HG02840 (cell line): ENCODE data around the gene NPTX1.

Source experiments
- ATAC-seq: cut with Tn5 transposase; IDR thresholded peaks from one replicate; pipeline ENCODE4 v1.9.1; 2021; ENCODE audit warnings: mild to moderate bottlenecking, moderate library complexity, moderate number of reproducible peaks; ENCODE audit not compliant: unreplicated experiment, low FRiP score

Gene NPTX1

DNA sequence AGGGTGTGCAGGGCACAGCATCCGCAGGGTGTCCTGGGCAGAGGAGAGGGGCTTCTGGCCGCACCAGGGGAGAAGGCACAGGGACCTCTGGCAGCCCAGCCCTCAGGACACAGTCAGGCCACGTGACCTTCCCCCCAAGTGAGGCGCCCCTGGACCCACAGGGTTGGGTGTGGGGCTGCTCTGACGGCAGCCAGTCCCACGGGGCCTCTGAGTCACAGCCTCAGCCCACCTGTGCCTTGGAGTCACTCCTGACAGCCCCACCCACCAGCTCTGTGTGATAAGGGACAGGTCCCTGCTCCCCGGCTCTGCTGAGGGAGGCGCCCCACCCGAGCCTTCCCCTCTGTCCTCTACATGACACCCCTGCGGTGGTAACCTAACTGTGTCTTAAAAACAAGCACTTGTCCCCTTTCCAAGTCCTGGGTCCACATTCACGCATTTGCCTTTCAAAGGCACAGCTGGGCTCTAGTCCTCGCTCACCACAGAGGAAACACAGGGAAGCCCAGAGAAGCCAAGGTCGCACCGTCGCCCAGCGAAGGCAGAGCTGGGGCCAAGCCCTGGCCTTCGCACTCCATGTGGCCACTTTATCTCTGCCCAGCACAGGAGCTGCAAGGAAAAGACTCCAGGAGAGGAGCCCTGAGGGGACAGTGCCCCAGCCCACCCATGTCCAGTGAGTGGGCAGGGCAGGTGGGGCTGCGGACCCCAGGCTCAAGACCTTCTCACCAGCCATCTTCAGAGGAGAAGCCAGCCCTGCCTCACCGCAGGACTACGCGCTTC, 5.1 kb upstream of the NPTX1 start:
- ATAC-seq = no peak

DNA sequence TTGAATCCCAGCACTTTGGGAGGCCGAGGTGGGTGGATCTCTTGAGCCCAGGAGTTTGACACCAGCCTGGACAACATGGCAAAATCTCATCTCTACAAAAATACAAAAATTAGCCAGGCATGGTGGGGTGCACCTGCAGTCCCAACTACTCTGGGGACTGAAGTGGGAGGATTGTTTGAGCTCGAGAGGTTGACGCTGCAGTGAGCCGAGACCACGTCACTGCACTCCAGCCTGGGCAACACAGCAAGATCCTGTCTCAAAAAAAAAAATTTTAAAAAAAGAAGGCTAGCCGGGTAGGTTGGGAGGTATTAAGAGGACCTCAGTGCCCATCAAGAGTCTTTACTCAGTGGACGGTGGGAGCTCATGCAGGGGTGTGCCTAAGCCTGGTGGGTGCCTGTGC, 3.8 kb upstream of the NPTX1 start:
- ATAC-seq = no peak

DNA sequence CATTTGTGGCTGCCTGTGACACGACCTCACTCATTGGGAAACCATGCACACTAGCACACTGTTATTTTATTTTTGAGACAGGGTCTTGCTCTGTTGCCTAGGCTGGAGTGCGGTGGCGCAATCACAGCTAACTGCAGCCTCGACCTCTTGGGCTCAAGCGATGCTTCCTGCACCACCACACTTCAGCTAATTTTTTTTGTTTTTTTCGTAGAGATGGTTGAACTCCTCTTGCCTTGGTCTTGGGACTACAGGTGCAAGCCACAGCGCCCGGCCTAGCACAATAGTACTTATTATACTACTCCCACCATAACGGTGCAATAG, 2.8 kb upstream of the NPTX1 start:
- no peak for ATAC-seq

DNA sequence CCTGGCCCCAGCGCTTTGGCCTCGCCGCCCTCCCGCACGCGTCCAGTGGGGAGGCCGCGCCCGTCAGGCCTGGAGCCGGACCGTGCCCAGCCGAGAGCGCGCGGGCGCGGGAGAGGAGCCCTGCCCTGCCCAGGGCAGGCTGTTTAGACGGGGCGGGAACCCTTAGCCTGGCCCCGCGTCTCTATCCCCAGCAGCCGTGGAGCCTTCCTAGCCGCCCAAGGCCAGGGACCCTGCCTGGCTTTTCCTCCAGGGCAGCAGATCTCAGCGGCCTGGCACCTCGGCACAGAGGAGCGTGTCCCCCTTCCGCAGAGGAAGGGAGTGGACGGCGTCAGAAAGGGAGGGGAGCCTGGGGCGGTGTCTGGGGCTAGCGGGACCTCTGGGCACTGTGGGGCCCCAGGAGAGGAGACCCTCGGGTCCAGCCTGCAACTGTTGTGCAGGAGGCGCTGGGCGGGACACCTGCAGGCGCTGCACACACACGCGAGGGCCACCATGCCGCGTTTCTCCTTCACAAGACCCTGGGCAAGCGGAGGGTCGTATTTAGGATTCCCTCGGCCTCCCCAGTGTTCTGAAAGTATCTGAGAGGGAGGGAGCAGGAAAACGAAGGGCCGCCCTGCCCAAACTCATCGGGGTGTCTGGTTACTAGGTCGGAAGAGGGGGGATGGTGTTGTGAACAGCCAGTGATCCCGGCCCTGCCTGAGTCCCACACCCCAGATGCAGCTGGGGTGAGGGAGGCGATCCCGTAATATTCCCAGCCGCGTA, 2.3 kb upstream of the NPTX1 start:
- no peak for ATAC-seq

DNA sequence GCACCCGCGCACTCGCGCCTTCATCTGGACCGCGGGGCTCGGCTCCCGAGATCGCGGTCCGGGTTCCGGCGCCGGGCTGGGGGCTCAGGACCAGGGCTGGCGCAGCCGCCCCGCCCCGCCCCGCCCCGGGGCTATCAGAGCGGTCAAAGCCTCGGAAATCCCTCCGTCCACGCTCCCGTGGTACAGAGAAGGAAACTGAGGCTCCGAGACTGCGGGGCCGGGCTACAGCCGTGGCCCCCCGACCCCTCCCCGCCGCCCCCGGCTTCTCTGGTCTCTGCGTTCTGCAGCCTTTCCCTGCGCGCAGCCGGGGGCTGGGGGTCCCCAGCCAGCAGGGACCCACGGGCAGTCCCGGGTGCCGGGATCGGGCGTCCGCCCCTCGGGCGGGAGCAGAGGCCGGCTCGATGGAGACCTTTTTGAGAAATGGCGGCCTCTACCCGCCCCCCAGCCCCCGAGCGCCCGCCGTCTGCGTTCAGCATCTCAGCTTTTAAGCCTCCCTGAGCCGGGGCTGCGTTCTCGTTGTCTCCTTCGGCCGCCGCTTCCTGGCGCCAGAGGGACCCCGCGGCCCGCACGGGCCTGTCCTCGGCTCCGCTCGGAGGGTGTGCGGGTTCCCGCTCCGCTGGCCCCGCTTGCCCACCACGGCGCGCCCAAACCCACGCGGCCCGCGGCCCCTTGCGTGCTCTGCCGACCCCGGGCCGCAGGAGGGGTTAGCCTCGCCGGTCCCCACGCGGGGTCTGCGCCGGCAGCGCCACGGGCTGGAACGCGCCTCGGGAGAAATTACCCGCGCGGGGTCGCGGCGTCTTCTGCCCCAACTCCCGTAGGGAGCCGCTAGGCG, 1.5 kb upstream of the NPTX1 start:
- no peak for ATAC-seq

DNA sequence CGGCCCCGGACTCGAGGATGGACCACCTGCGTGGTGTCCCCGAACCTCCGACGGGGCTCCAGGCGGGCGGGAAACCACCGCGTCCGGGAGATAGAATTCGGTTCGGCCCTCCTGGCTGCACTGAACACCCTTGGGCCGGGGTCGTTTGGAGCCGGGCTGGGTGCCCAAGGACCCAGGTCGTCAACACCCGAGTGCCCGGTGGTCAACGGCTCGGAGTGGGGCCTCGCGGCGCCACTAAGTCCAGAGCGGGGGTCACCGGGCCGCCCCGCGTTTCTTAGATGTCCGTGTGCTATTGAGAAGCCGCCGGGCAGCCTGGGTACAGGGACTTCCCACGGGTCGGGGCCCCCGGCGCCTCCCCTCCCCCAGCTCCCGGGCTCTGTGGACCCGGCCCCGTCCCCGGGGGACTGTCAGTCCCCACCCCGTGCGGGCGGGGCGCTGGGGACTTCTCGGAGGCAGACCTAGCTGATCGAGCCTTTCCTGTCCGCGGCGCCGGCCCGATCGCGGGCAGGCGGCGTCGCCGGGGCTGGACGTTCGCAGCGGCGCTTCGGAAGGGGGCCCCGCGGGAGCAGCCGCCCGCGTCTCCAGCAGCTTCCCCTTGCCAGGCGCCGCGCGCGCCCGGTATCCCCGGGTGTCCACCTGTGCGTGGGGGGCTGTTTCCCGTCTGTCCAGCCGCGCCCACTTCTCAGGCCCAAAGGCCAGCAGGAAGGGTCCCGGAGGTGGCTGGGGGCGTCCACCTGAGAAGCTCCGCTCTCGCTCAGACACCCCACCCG, 655 bp upstream of the NPTX1 start:
- no peak for ATAC-seq

DNA sequence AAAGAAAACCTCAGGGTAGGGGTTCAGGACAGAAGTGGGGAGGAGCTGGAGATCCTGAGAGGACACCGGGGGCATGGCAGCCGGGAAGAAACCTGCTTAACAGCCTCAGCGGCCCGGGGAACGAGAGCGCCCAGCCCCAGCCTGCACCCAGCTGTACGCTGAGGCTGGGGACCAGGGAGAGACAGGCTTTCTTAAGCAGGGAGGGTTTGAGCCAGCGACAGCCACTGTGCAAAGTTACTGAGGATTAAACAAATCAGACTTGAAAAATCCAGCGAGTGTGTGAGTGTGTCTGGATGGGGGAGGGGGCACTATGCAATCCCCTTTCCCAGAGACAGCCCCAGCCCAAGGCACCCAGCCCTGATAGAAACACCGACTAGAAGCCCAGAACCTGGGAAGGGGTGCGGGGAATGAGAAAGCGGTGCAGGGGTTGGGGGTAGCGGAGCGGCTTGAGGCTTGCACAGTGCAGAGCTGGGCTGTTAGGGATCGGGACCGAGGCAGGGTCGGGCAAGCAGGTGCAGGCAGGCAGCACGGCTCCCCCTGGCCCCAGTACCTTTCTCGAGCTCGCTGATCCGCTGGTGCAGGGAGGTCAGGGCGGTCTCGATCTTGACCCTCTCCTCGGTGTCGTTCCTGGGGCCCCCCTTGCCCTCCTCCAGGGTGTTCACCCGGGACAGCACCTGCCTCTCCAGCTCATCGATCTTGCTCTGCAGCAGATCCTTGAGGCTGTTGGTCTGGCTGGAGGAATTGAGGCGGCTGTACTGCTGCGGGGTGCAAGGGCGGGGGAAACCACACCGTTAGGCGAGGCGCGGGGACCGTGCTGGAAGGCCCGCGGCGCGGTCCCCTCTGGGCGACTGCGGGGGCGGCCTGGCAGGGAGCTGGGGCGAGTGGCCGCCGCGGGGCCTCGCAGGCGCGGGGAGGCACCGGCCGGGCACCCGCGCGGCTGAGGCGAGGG, 1.2 kb downstream of the NPTX1 start:
- no peak for ATAC-seq

DNA sequence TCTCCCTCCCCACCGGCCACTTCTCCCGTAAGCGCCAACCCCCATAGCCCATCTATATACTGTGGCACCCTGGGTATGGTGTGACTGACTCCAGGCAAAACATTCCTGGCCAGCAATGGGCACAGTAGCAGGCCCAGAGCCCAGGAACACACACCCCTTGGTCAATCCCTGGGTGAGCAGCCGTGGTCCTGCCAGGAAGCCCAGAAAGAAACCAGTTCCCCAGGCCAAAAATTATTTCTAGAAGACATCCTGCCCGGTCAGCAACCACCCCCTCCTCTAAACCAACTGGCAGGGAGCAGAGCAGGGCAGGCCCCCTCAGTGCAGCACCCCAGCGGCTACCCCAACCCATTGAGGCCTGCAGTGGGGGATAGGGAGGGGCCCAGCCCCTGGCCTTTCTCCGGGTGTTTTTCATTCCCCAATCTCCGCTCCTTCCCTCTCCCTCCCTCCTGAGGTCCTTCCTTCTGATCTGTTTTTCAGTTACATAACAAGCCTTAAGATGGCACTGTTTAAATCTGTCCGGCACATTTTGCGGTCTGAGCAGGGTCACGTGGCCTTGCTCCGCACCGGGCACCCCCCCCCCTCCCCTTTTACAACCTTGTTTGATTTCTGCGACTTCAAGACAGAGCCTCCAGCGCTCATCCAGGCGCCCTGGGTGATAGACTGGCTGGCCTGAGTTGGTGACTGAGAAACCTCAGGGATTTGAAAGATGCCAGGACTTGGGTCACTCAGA, 2.0 kb downstream of the NPTX1 start:
- no peak for ATAC-seq

DNA sequence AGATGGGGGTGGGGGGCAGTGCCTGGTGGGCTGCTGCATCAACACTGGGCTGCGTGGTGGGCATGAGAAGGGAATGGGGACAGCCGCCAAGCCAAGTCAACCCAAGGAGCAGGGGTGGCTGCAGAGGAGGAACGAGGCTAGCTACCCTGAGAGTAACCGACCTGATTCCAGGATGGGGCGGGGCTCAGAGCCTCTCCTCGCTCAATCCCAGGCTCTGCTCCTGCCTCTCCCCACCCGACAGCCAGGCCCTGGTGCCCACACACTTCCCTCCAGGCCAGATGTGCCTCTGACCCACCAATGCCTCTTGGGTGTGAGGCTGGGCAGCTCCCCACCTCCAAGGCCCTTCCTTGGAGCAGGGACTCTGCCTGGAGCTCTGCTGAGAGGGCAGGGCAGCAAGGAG, 2.7 kb downstream of the NPTX1 start:
- no peak for ATAC-seq

DNA sequence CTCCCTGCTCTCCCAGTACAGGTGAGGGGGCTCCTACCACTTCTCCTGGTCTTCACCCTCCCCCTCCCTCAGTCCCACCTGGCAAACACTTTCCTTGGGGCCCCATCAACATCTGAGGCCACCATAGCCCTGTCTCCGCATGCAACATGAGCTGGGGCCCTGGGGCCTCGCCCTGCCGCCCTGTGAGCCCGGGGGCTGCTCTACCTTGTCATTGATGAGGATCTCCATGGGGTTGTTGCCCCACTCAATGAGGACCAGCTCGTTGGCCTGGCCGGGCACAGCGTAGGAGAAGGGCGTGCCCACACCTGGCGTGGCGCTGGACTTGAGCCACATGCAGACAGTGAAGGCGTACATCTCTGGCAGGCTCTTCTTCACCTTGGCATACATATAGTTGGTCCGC, 3.4 kb downstream of the NPTX1 start:
- no peak for ATAC-seq

DNA sequence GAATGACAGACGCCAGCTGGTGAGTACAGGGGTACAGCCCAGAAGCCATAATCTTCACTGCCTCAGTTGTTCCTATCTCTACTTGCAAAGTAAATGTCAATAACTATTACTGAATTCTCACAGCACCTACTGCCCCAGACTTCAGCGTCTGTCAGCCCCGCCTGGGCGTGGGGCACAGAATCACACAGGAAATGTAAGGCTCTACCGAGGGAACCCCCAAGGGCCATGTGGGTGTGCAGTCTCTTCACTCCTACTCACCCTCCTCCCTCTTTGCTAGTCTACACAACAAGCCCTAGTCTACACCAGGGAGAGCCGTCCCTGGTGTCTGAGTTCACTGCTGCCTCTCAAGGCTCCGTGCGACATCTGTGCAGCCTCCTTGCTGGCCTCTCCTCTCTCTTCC, 4.5 kb downstream of the NPTX1 start:
- no peak for ATAC-seq

DNA sequence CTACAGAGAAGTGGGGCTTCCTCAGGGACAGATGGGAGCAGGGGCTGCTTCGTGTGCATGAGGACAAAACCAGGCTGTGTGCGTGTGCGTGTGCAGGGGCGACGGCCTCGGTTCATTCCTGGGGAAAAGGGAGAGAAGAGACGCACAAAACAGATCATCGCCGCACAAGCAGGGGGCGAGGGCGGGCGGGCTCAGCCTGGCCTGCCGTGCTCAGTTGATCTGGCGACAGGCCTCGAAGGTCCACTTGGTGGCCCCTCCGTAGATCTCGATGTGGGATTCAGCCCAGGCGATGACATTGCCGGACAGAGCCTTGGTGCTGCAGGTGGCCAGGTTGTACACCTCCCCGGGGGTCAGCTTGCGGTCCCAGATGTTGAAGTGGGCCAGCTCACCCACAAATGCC, 5.8 kb downstream of the NPTX1 start:
- ATAC-seq = no peak

DNA sequence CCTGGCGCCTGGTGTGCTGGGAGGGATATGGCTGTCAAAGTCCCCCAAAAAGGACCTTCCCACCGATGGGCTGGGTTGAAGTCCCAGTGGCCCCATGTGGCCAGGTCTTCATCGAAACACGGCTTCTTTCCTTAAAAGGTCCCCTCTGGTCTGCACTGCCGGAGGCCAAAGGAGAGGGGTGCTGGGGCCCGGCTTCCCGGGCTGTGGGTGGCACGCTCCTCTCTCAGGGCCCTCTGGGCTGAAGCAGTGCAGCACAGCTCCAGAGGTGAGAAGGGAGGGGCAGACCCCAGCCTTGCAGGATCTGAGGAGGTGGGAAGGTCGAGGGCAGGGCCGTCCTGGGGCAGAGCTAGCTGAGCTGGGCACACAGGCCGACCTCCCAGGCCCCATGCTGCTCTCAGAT, 6.7 kb downstream of the NPTX1 start:
- no peak for ATAC-seq

DNA sequence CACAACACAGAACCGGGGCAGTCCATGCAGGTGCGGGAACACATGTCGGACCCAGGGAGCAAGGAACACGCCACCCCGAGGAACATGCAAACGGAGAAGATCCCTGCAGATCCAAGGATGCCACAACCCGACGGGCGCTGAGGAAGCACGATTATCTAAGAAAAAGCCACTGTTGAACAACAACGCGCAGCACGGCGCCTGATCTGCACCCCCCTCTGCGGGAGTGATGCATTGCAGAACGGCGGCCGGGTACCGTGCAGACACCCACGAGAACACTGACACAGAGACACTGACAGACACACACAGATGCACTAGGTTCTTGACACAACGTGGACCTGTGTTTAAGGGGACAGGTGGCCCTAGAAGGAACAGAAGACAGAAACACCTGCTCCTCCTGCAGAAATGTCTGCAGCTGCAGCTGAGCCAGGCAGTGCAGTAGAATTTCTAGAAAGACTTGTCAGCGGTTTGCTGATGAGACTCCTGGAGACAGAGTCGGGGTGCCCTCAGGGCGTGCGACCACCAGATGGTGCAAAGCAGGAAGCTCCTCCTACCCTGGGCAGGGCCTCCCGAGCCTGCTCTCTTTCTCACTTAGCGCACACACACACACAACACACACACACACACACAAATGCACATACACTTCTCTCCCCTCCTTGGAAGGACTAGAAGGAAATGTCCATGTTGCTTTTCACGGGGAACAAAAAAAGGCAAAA, 7.5 kb downstream of the NPTX1 start:
- ATAC-seq = no peak

DNA sequence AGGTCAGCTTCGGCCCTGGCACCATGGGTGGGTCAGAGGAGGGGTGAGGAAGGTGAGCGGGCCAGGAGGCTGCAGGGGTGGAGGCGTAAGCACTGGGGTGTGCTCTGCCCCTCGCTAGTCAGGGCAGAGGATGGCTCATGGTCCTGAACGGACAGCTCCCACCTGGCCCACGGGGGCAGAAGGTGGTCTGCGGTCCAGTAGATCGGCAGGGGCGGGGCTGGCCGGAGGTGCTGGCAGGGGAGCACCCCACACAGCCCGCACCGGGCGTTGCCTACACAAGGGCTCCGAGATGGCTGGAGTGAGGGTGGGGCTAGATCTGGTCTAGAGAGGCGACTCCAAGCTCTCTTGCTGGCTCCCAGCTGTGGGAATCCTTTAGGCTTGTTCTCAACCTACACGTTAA, 8.2 kb downstream of the NPTX1 start:
- ATAC-seq = no peak

DNA sequence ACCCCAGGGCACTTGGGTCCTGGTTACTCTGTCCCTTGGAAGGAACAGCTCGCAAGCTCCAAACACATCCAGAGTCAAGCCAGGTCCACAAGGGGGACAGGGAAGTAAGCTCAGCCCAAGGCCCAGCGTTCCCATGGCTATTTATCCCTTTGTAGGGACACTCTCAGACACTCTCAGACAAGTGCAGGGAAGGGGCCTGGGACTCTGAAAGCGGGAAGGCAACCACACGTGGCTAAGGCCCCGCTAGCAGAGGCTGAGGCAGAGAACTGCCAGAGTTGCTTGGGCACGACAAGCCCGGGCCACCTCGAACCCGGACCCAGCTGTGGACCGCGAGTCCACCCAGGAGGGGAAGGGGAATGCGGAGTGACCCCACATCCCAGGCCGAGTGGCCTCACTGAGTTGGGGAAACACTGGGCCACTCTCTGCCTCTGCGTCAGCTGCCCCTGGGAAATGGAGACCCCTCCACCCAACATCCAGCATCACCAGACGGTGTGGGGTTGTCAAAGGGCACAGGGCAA, 10.2 kb downstream of the NPTX1 start:
- ATAC-seq = no peak

DNA sequence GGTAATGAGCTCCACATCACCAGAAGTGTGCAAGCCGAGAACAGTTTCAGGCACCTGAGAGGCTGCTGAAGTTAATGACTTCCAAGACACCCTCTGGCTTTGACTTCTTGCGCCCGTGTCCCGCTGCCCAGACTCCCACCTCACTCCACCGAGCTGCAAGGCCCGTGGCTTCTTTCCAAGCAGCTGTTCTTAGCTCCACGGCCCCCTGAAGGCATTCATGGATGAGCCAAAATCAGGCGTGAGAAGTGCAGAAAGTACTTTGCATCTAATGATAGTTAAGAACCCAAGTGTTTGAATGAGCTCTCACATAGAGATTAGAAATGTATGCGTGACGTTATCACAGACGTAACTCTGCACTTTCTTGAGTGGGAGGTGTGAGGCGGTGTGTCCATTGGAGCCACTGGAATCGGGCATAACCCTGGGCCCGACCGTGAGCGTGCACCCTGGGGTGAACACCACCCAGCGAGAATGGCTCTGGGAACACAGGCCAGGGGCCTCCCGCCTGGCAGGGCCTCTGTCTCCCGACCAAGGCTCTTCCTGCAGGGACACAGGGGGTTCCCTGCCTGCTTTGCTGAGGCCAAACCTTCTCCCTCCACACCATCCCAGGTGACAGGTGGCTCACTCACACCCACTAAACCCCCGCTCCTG, 11.0 kb downstream of the NPTX1 start:
- no peak for ATAC-seq

DNA sequence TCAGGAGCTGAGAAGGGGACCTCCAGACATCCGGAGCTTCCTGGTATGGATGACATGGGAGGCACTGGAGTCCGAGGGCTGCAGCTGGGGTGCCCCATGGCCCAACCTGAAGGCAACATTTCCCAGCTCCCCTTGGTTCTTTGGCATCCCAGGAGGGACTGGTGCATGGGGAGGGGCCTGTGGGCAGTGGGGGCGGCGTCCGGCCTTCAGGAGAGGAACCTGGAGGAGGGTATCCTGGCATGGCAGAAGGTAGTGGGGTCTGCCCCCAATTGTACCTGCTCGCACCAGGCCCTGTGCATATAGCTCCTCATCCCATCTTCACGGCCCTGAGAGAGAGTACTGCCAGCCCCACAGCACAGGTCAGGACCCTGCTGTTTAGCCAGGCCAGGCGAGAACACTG, 11.9 kb downstream of the NPTX1 start:
- ATAC-seq = no peak
